Astrocyte of the cerebellum (primary cell): ENCODE results near the gene PCSK6.

ENCODE experiments used
- DNase-seq: peaks from one replicate; pipeline ENCODE4 v3.0.0-alpha.2; 2011; ENCODE audit warnings: low read depth
- H3K4me3 ChIP-seq: 2 replicates; pipeline ENCODE4 v1.5.1; 2011; ENCODE audit warnings: mild to moderate bottlenecking, low read depth, low read length, moderate library complexity
- CTCF ChIP-seq: IDR thresholded peaks from 2 replicates; pipeline ENCODE4 v1.5.1; 2012; ENCODE audit warnings: low read length, low read depth, moderate library complexity, mild to moderate bottlenecking; ENCODE audit errors: missing control alignments
- in situ Hi-C: cut with HindIII; loops from 2 replicates; pipeline ENCODE4 v1.10.0; 2017; ENCODE audit warnings: low sequenced_read_pairs

Gene PCSK6

GRCh38 chr15:101436526-101436925 lies 53.0 kb downstream of the PCSK6 start:
- DNase-seq, result no peak
- in situ Hi-C loops, result no loop called here
- no peak for TF ChIP-seq CTCF
- H3K4me3 ChIP-seq, result no peak overlapping the region

- DNase-seq, result no peak
- no peak for TF ChIP-seq CTCF
- no peak overlapping the region for H3K4me3 ChIP-seq
- in situ Hi-C loops, result no loop called here
Measured at GRCh38 chr15:101435761-101436160, 53.7 kb downstream of the PCSK6 start.

GRCh38 chr15:101434032-101434920 lies 55.2 kb downstream of the PCSK6 start:
- DNase-seq, result no peak
- H3K4me3 ChIP-seq, result no peak overlapping the region
- no peak for TF ChIP-seq CTCF
- in situ Hi-C loops, result no loop called here

GRCh38 chr15:101433396-101433795 lies 56.1 kb downstream of the PCSK6 start:
- no peak for TF ChIP-seq CTCF
- in situ Hi-C loops, result no loop called here
- no peak for DNase-seq
- H3K4me3 ChIP-seq, result no peak overlapping the region

GRCh38 chr15:101432982-101433381 lies 56.5 kb downstream of the PCSK6 start:
- no peak overlapping the region for H3K4me3 ChIP-seq
- no peak for TF ChIP-seq CTCF
- no peak for DNase-seq
- in situ Hi-C loops, result no loop called here

GRCh38 chr15:101431748-101432147 lies 57.8 kb downstream of the PCSK6 start:
- in situ Hi-C loops, result no loop called here
- no peak overlapping the region for H3K4me3 ChIP-seq
- TF ChIP-seq CTCF, result no peak
- no peak for DNase-seq

- no peak for TF ChIP-seq CTCF
- H3K4me3 ChIP-seq, result no peak overlapping the region
- no peak for DNase-seq
- in situ Hi-C loops, result no loop called here
Measured at GRCh38 chr15:101431301-101431700, 58.2 kb downstream of the PCSK6 start.
